Upper lobe of right lung (tissue), 1 donor: Measurements from ENCODE around the gene ANO8. TPM values are rescaled to one million over a fixed set of nuclear protein-coding genes. Genes with fewer than 3 reads are reported as not detected.
A peak's percentile ranks its signal among the peaks of the same experiment; 100 is the strongest.

Experiments used
- ATAC-seq: fragments of 200-7000 bp; cut with Tn5 transposase; one replicate; pipeline ENCODE4 v1.9.1; 2020; ENCODE audit warnings: mild to moderate bottlenecking, moderate library complexity
- DNase-seq: peaks from one replicate; pipeline ENCODE4 v3.0.0-alpha.2; 2020
- H3K27ac ChIP-seq: fragments of 200-600 bp; one replicate; pipeline ENCODE4 v1.8.0; 2022
- H3K27me3 ChIP-seq: fragments of 200-600 bp; one replicate; pipeline ENCODE4 v1.8.0; 2022; ENCODE audit warnings: mild to moderate bottlenecking
- H3K36me3 ChIP-seq: fragments of 200-600 bp; one replicate; pipeline ENCODE4 v1.8.0; 2022
- H3K4me1 ChIP-seq: fragments of 200-600 bp; one replicate; pipeline ENCODE4 v1.8.0; 2022
- H3K4me3 ChIP-seq: fragments of 200-600 bp; one replicate; pipeline ENCODE4 v1.8.0; 2022; ENCODE audit warnings: mild to moderate bottlenecking
- H3K9me3 ChIP-seq: fragments of 200-600 bp; one replicate; pipeline ENCODE4 v1.8.0; 2022
- intact Hi-C: fragments of 100-400 bp; cut with DNase I; formaldehyde crosslinking; loops from one replicate; pipeline ENCODE4 v1.11.0; 2022
- total RNA-seq: library from RNA; stranded (reverse); fragmentation: NEBNext Ultra II Directional; extraction: Animal tissue kit (Norgen Biotek cat#: 25700); gene quantifications from one replicate; pipeline ENCODE4 v1.2.1, GENCODE V29; 2021
- TF ChIP-seq, protein P1 (sequence below): fragments of 200-600 bp; IDR thresholded peaks from one replicate; pipeline ENCODE4 v1.8.0; 2022; ENCODE audit warnings: antibody characterized with exemption
- donor health status: DM: no; HTN: yes; CAD: no; lungs with severe emphysema.

ANO8 gene
- total RNA-seq, 1 donor from 2014 or later, result 14.6 TPM

DNA sequence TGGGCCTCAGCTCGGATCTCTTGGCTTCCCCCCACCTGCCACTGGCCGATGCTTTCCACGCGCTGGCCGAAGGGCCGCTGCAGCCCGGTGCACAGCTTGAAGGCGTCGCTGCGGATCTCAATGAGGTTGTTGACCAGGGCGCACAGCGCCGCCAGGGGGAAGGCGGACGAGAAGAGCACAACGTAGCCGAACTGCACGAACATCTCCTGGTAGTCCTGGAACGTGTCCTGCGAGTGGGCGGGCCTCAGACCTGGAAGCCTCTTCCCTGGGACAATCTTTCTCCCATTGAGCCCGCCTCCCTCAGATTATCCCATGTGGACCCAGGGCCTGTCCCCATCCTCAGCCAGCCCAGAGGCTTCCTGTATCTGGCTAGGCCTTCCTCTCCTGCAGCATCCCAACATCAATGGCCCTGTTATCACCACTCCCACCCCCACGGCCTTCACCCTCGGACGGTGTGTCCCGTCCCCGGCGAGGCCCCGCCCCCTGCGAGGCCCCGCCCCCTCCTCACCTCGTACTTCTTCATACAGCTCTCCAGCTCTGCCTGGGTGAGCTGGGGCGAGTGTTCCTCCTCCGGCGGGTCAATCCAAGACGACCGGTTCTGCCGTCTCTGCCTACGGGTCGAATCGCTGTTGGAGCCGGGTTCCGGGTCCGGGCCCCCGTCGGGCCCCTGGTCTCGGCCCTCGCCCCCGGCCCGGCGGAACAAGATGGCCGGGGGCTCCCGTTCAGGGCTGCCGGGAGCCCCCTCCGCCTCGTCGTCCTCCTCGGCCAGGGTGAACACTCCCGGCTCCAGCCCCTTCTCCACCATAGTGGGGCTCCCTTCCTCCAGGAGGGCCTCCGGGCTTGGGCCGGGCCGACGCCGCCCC, 6.8 kb downstream of the ANO8 start:
- Histone ChIP-seq H3K27ac (peak overlapping the region; percentile 66), H3K4me1 (no peaks in the 10 kb centered on the region), H3K9me3 (no peaks in the 10 kb centered on the region), H3K36me3 (no peaks in the 10 kb centered on the region), H3K27me3 (no peaks in the 10 kb centered on the region), H3K4me3 (peak overlapping the region; percentile 47)
- peak; percentile 92 for DNase-seq
- TF ChIP-seq, protein P1, sequence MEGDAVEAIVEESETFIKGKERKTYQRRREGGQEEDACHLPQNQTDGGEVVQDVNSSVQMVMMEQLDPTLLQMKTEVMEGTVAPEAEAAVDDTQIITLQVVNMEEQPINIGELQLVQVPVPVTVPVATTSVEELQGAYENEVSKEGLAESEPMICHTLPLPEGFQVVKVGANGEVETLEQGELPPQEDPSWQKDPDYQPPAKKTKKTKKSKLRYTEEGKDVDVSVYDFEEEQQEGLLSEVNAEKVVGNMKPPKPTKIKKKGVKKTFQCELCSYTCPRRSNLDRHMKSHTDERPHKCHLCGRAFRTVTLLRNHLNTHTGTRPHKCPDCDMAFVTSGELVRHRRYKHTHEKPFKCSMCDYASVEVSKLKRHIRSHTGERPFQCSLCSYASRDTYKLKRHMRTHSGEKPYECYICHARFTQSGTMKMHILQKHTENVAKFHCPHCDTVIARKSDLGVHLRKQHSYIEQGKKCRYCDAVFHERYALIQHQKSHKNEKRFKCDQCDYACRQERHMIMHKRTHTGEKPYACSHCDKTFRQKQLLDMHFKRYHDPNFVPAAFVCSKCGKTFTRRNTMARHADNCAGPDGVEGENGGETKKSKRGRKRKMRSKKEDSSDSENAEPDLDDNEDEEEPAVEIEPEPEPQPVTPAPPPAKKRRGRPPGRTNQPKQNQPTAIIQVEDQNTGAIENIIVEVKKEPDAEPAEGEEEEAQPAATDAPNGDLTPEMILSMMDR, result peak; percentile 29
- ATAC-seq, result peak; percentile 87
- intact Hi-C loops, result no loop called here

DNA sequence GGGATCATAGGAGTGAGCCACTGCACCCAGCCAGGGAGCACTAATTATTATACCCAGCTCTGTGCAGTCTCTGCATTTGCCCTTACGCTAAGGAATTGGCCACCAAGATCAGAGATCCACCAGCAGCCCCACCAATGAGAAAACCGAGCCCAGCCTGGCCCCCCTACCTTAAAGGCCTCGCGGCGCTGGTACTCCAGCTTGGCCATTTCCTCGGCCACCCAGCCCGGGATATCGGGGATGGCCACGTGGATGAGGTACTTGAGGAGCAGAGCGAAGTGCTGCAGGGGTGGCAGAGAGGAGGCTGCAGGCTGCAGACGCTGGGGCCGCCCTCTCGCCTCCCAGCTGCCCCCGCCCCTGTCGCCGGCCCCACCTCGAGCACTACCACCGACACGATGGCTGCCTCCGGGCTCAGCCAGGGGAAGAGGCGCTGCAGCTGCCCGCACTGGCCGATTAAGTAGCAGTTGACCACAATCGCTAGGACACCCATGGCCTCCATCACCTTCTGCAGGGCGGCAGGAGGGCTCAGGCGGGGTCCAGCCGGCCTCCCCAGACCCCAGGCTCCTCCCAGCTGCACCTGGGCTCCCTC, 7.5 kb downstream of the ANO8 start:
- DNase-seq, result no peak
- Histone ChIP-seq H3K9me3 (no peaks in the 10 kb centered on the region), H3K36me3 (no peaks in the 10 kb centered on the region), H3K4me1 (no peaks in the 10 kb centered on the region), H3K27me3 (no peaks in the 10 kb centered on the region), H3K4me3 (no peak overlapping the region), H3K27ac (no peak overlapping the region)
- TF ChIP-seq, protein P1, result no peak
- no peak for ATAC-seq
- intact Hi-C loops, result no loop called here

DNA sequence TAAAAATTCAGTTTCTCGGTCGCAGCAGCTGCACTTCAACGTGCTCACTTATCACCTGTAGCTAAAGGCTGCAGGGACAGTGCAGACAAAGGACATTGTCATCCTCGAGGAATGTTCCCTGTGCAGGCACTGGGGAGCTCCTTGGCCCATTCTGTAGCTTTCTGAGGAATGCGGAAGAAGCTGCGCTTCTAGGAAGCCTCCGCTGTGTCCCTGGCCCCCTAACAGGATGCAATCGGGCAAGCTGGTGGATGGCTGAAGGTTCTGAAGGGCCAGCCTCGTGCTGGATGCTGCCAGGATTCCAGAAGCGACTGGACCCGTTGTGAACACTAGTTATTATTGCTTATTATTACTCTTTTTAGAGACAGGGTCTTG, 8.1 kb downstream of the ANO8 start:
- Histone ChIP-seq H3K9me3 (no peaks in the 10 kb centered on the region), H3K27me3 (no peaks in the 10 kb centered on the region), H3K4me3 (no peak overlapping the region), H3K4me1 (no peaks in the 10 kb centered on the region), H3K27ac (no peak overlapping the region), H3K36me3 (peaks cover 4% of the 10 kb centered on the region)
- TF ChIP-seq, protein P1, result no peak
- intact Hi-C loops, result no loop called here
- no peak for ATAC-seq
- DNase-seq, result no peak

DNA sequence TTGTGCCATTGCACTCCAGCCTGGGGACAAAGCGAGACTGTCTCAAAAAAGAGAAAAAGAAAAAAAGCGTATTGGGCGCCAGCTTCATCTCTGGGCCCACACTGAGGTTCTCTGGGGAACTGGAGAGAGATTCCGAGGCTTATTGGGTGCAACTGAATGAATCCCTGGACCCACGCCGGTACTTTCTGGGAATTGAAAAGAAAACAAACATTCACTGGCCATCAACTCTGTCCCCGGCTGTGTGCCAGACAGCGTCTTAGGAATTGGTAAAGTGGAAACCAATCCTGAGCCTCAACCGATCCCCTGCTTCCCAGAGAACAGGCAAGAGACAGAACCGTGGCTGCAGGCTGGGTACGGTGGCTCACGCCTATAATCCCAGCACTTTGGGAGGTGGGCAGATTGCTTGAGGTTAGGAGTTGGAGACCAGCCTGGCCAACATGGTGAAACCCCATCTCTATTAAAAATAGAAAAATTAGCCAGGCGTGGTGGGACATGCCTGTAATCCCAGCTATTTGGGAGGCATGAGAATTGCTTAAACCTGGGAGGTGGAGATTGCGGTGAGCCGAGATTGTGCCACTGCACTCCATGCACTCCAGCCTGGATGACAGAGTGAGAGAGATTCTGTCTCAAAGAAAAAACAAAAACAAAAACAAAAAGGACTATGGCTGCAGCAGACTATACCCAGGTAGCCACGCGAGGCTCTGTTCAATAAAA, 8.6 kb downstream of the ANO8 start:
- peaks cover 10% of the 10 kb centered on the region for H3K36me3 ChIP-seq
- no peaks in the 10 kb centered on the region for H3K9me3 ChIP-seq
- TF ChIP-seq, protein P1, result no peak
- ATAC-seq (no peak), DNase-seq (no peak)
- H3K4me3 ChIP-seq, result no peak overlapping the region
- no peak overlapping the region for H3K27ac ChIP-seq
- no peaks in the 10 kb centered on the region for H3K4me1 ChIP-seq
- intact Hi-C loops, result no loop called here
- no peaks in the 10 kb centered on the region for H3K27me3 ChIP-seq

DNA sequence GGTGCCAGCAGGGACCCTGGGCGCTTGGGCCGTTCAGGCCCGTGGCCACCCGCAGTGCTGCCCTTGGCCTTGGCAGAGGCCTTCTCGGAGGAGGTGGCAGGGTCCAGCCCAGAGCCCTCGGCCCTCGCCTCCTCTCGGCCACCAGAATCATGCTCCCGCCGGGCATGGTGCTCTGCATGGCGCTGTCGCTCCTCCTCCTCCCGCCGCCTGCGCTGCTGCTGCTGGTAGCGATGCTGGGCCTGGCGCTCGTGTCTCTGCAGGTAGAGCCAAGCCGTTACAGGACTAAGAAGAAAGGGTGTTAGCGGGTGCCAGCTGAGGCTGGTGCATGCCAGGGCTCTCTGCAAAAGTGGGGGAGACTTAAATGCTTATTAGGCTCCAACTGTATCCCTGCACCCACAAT, 9.5 kb downstream of the ANO8 start:
- H3K36me3 ChIP-seq, result peaks cover 19% of the 10 kb centered on the region
- no peaks in the 10 kb centered on the region for H3K27me3 ChIP-seq
- intact Hi-C loops, result no loop called here
- H3K4me1 ChIP-seq, result no peaks in the 10 kb centered on the region
- DNase-seq (no peak), ATAC-seq (no peak)
- TF ChIP-seq, protein P1, result no peak
- H3K4me3 ChIP-seq, result no peak overlapping the region
- no peaks in the 10 kb centered on the region for H3K9me3 ChIP-seq
- no peak overlapping the region for H3K27ac ChIP-seq
